ENCODE data around the gene DAPK1.

Gene DAPK1

DNA sequence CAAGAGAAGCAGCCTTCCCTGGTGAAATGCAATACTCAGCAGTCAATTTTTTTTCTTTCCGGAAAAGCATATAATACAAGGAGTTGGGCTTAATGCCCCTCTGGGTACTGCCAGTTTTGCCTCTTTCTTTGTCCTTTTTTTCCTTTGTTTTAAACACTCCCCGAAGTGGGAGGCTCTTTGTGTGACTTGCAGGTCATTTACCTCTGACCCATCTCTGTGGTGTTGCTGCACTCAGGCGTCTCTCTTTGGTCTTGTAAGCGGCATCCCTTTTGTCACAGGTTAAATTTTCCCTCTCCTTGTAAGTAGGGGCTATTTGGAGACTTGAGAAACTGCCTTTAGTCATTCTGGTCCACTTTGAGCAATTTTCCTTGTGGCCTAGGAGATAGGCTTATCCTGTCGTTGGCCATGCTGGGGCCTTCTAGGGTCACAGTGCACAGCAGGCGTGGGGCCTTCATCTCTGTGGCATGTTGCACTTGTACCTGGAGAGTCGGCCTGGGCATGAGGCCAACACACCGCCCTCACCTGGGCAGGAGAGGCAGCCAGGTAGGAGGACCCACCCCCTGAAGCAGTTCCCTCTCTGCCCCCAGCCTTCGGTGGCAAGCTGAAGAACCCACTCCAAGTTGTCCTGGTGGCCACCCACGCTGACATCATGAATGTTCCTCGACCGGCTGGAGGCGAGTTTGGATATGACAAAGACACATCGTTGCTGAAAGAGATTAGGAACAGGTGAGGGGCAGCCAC, 200.6 kb downstream of the DAPK1 start:
- DNase-seq = no peak

DNA sequence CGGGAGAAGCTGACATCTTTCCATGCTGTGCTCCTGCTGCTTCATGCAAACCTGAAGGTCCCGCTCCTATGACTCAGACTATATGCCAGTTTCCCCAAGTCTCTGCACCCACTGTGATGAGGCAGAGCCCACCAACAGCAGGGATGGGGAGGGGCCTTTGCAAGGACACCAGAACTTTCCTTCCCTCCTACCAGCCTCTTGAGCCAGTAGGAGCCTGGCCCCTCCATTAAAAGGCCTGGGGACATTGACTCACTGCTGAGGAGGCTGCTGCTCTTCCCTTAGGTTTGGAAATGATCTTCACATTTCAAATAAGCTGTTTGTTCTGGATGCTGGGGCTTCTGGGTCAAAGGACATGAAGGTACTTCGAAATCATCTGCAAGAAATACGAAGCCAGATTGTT, 202.2 kb downstream of the DAPK1 start:
- DNase-seq = no peak

DNA sequence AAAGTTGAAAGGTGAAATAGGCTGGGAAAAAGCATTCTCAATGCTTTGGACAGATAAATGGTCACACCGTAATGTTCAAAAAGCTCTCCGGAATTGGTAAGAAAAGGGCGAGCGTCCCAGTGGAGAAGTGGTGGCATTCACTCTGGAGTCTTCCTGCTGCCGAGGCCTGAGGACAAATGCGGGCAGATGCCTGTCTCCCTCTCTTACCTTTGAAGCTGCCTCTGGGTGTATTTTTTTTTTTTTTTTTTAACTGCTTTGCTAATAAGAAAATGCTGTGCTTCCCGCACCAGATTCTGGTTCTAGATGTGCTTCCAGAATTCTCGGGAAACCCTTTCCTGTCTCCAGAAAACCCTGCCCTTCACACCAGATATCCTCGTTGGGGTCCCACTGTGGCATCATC, 203.8 kb downstream of the DAPK1 start:
- no peak for DNase-seq

DNA sequence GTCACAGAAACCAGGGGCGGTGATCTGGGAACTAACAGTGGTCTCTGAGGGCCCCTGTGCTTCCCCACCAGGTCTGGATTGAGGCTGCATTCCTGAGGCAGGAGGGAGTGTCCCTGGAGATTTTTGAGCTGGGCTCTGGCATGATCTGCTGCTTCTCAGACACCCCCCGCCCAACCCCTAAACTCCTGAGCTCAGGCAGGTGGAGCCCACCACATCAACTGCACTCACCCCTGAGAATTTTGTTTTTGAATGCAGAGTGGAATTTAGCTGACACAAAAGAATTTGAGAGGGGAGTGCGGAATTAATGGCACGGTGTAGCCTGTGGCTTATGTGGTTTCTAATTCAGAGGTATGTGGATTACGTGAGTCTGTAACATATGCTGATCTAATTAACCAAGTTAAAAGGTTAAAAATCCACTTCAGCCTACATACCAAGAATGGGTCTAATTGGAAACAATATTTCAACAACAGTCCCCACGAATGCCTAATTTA, 204.3 kb downstream of the DAPK1 start:
- no peak for DNase-seq

DNA sequence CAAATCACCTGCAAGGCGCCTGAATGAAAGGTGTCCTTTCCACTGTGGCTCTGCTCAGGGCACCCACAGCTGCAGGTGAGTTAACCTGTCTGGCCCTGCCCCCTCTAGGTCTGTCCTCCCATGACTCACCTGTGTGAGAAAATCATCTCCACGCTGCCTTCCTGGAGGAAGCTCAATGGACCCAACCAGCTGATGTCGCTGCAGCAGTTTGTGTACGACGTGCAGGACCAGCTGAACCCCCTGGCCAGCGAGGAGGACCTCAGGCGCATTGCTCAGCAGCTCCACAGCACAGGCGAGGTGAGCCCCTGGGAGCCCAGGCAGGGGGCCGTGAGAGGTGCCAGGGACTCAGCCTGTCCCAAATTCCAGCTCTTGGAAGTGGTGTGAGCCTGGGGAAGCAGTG, 205.3 kb downstream of the DAPK1 start:
- DNase-seq = no peak

DNA sequence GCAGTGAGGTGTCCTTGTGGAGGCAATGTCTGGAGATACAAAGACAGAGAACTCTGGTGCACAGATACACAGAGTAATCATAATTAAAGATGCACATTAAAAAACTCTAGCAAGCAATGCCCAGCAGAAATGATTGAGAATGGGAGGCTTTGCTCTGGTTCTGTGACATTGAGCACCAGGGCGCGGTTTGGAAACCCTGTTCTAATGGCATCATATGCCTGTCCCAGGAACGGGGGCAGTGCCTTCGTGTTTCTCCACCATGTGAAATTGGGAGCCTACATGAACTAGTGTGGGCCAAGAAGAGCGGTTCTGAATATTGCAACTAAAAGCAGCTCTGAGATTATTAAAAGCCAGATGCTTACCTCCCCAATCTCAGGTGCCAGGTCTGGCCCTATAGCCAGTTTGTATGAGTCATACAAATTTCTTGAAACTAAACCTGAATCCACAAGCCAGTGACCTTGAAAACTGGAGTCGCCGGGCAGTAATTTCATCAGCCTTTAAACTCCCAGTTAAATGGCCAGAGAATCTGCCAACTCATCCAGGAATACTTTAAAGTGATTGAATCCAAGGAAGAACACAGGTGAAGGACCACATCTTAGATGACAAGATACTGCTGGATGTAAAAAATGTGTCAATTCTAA, 206.1 kb downstream of the DAPK1 start:
- no peak for DNase-seq

DNA sequence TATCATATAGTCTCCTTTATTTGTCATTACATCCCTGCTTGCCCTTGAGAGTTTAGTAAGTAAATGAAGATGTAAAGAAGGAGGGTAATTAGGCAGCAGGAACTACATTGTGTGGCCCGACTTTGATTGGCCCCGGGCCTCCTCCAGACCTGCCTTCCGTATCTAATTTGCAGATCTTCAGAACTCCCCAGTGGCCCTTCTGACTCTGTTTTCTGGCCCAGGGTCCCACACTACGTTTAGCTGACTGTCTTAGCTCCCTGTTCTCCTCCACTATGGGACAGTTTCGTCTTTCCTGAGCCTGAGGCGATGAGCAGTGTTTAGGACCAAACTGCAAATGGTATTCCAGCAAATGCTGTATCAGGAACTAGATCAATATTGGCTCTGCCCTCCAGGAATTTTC, 206.7 kb downstream of the DAPK1 start:
- DNase-seq = no peak

DNA sequence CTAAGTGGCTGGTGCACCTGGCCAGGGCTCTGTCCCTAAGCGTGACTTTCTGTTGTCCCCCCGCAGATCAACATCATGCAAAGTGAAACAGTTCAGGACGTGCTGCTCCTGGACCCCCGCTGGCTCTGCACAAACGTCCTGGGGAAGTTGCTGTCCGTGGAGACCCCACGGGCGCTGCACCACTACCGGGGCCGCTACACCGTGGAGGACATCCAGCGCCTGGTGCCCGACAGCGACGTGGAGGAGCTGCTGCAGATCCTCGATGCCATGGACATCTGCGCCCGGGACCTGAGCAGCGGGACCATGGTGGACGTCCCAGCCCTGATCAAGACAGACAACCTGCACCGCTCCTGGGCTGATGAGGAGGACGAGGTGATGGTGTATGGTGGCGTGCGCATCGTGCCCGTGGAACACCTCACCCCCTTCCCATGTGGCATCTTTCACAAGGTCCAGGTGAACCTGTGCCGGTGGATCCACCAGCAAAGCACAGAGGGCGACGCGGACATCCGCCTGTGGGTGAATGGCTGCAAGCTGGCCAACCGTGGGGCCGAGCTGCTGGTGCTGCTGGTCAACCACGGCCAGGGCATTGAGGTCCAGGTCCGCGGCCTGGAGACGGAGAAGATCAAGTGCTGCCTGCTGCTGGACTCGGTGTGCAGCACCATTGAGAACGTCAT, 208.5 kb downstream of the DAPK1 start:
- DNase-seq = no peak

DNA sequence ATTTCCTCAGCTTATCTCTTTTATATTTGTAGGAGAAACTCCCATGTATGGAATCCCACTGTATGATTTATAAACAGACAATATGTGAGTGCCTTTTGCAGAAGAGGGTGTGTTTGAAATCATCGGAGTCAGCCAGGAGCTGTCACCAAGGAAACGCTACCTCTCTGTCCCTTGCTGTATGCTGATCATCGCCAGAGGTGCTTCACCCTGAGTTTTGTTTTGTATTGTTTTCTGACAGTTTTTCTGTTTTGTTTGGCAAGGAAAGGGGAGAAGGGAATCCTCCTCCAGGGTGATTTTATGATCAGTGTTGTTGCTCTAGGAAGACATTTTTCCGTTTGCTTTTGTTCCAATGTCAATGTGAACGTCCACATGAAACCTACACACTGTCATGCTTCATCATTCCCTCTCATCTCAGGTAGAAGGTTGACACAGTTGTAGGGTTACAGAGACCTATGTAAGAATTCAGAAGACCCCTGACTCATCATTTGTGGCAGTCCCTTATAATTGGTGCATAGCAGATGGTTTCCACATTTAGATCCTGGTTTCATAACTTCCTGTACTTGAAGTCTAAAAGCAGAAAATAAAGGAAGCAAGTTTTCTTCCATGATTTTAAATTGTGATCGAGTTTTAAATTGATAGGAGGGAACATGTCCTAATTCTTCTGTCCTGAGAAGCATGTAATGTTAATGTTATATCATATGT, 210.3 kb downstream of the DAPK1 start:
- DNase-seq = no peak

DNA sequence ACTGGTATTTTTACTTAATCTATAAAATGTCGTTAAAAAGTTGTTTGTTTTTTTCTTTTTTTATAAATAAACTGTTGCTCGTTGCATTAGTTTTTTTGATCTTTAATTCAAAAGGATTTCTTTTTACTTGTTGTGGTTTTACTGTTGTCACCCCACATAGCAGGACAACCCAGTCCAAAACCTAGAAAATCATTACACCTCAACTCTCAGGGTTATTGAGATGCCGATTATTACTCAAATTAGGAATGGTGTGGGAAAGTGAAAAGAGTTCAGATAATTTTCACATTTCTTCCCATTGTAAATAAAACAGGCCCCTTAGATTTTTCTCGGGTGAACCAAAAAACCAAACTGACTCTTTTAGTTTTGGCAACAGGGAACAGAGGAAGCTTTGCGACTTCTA, 210.9 kb downstream of the DAPK1 start:
- no peak for DNase-seq

DNA sequence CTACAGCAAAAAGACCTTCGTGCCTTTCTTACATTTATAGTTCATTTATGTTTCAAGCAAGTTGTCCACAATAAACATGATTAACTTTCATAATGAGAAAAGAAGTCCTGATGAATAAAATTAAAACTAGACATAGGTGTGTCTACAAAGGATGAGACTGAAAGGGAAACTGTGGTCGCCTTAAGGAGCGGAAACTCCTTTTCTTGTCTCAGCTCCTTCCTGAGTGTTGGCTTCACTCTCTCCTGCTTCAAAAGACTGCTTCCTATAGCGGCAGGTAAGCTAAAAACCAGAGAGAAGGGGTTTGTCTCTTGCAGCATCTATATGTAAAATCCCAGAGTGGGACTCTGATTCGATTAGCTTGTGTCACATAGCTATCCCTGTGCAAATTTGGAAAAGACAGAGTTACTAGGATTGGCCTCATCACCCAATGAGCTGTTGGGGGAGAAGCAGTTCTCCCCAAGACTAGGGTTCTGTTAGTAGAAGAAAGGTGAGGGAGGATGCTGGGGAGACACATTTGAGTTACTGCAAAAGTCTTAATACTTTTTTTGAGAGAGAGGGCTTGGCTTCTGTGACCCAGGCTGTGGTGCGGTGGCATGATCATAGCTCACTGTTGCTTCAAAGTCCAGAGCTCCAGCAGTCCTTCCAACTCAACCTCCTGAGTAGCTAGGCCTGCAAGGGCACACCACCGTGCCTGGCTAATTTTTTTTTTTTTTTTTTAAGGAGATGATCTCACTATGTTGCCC, 211.5 kb downstream of the DAPK1 start:
- DNase-seq = no peak

DNA sequence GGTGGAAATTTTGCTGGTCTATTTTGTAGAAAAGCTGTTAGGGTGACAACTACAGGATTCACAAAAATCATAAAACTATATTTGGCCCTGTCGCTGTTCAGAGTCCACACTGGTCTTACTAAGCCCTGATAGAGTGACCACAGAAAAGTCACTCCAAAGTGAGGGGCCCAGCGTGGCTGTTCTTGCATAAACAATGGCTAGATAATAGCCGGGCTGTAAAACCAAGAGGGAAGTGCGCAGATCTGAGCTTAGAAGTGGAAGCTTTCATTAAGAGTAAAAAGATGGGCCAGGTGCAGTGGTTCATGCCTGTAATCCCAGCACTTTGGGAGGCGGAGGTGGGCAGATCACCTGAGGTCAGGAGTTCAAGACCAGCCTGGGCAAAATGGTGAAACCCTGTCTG, 212.8 kb downstream of the DAPK1 start:
- DNase-seq = no peak

DNA sequence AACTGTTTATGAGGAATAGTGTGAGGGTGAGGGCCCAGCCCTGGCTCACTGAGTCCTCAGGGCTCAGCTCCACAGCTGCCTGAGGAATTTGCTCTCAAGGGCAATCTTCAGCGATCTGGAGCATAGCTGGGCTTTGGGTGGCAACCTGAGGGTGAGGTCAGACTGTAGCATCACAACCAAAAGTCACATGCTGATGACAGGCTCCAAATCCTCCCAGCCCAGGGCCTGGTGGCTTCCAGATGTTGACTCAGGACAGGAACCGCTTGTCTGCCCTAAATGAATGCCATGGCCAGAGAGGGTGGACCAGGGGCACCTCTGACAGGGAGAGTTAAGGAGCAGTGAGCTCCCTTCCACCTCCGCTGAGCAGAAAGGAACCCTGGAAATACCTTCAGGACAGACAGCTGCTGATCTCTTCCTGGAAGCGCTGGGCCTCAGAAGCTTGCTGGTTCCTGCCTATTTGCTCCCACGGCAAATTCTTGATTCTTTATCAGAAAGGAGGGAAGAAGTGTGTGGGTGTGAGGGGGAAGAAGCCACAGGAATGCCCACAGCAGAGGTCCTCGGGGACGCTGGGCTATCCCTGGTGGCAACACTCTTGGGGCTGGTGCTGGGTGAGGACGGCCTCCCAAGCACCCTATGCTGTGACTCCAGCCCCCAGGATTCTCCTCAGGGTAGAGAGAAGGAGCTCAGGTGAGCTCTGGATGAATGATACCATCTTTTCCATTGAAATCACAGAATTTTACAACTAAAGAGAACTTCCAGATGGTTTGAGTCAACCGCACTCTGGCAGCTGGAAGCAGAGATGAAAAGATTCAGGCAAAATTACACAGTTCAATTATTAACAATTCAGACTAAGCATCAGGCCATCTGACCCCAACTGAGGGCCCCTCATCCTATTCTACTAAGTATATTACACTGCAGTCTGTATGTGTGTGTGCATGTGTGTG, 214.5 kb downstream of the DAPK1 start:
- no peak for DNase-seq

DNA sequence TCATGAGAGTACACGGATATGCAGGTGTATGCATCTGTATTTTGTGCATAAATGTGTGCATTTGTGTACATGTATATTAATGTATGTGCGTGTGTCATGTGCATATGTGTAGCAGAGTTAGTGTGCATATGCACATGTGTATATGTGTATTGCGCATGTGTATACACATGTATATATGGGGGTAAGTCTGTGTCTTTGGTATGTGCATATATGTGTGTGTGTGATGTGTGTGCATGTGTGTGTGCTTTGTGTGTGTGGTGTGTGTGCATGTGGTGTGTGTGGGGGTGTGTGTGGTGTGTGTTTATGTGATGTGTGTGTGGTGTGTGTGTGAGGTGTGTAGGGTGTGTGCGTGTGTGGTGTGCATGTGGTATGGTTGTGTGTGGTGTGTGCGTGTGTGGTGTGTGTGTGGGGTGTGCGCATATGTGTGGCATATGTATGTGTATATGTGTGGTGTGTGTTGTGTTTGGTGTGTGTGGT, 215.2 kb downstream of the DAPK1 start:
- no peak for DNase-seq

DNA sequence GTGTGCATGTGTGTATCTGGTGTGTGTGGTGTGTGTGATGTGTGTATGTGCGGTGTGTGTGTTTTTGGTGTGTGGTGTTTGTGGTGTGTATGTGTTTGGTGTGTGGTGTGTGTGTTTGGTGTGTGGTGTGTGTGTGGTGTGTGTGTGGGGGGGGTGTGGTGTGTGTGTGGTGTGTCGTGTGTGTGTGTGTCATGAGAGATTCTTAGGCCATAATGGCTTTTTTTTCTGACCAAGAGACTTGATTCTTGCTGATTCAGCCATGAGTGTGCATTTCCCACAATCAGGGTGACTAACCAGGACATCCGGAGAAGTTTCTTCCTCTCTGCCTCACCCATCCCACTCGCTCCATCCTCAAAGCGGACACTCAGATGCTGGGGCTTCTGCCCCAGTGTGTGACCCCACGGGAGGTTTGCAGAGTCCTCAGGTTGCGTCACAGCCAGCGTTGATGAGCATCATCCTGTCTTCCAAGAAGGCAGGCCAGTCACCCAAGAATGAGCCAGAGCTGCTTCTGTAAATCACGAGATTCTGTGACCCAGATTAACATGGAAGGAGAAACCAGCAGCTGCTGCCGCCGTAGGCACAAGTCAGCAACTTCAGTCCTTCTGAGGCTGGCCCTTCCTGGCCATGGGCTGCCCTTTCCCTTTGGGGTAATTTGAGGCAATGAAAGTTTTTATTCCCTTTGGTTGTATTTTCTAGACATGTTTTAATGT, 215.8 kb downstream of the DAPK1 start:
- no peak for DNase-seq

DNA sequence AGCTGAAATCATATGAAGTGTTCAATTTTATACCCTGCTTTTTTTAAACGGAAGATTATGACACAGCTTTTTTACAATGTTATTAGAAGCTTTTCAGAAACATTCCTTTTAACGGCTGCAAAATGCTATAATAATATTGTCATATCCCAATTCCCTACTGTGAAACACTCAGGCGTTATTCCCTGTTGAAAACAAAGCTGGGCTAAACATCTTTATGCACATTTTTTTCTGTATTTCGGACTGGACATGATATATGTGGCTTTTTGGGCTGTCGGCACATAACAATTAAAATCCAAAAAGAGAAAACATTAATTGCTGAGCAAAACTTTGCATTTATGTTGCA, 216.3 kb downstream of the DAPK1 start:
- DNase-seq = no peak

DNA sequence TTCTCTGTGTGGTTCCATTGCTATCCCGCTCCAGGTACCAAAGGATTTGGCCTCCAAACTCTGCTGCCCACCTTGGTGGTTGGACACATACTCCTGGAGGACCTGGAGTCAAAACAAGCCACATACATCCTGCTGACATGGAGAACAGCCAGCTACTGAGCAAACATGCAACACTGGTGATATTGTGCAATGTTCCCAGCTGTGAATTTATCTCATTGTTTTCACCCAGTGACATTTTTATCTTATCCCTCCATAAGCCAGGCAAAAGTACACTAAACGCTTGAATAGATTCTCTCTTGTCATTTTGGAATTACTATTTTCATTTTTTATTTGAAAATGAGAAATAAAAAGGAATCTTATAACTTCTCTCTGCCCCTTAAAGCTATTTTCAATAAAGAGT, 217.2 kb downstream of the DAPK1 start:
- DNase-seq = no peak

DNA sequence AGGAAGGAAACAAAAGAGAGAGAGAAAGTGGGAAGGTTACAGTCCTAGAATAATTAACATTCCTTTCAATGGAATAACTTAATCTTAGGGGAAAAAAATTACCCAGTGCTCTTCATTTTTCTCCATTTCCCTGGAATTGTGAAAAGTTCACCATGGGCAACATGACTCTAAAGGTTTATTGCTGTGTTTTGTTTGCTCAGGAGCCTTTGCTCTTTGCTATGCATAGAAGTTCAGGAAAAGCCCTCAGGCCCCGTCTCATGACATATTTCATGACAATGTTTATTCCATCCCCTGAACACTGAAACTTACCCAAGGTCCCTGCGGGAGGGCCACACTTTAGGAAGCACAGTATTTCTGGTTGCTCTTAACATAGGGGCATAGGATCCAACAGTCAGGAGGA, 218.5 kb downstream of the DAPK1 start:
- no peak for DNase-seq

DNA sequence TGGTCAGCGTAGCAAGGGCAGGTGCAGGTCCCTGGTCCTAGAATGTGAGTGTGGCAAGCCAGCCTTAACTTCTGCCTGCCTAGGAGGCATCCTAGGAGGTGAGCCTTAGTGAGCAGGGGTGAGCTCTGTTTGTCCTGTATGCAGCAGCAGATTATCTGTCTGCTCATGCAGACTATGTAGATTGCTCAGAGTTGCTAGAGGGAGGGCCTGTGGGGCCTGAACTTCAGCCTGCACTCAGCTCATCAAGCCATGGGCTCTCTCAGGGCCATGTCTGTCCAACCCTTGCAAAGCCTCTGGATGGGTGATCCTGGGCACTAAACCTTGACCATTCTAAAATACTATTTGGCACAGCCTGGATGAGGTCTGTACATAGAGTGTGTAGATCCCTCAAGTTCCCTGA, 219.8 kb downstream of the DAPK1 start:
- no peak for DNase-seq

DNA sequence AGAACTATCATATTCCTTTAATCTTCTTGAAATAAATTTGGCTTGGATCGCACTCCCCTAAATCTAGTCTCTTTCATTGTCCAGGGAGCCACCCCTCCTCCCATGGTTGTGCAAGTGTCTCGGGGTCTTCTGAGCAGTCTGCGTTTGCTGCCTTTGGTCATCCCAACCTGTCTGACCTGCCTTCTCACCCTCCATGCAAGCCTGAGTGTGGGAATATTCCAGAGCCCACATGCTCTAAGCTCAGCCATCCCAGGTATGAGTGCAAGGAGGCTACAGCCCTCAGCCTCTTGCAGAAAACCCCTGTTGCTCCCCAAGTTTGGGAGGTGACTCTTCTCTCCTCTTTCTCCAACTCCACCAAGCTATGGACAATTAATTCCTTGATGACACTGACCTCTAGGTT, 220.6 kb downstream of the DAPK1 start:
- DNase-seq = no peak

All from NCI-H1092 treated with DMSO at 0.1 percent for 48 hours (cell line).